Stimulated activated naive CD4-positive, alpha-beta T cell (primary cell): ENCODE results near the gene FUT8.

ENCODE experiments used
- DNase-seq, 6 experiments: peaks; one replicate each; lab custom pipeline; 2025; lab: John Stamatoyannopoulos, UW

The FUT8 gene

DNA sequence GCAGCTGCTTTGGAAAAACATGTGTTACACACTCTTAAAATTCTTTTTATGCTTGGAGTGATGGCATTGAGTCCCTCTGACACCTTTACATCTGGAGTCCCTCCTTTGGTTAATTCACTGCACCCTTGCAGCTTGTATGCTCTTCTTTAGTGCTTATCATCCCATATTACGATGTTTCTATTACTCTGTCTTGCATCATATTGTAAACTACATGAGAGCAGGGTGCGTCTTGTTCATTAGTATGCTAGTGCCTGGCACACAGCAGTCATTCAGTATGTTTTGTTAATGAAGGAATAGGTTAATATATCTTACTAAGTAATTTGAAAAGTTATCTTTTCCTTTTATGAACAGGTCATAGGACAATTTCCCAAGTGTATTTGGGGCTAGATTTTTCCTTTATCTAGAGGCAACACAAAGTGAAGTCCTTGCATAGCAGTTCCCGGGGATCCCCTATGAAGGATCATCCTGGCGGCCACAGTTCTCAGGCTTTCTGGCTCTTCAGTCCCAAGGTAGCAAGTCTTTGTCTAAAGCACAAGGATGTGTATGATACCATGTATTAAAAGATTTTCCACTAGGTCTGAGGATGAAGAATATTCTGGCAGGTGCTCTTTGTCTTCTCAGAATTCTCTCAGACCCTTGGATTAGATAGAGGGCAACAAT lies 363.8 kb downstream of the FUT8 start:
- no peak for DNase-seq

DNA sequence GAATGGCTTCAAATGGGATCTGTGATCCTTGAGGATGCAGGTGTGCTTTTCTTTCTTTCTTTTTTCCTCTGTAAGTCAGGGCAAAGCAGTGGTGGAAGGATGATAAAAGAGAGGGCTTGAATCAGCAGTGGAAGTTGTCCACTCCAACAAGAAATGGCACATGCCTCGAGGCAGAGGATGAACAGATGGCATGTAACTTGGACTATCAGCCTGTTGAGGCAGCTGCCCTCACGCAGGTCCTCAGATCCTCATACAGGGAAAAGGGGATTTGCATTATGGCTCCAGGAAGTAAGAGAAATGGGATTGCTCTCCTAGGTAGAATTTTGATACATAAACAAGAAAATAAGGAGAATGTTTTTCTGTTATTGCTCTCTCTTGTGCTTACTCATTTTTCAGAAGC lies 368.0 kb downstream of the FUT8 start:
- no peak for DNase-seq

DNA sequence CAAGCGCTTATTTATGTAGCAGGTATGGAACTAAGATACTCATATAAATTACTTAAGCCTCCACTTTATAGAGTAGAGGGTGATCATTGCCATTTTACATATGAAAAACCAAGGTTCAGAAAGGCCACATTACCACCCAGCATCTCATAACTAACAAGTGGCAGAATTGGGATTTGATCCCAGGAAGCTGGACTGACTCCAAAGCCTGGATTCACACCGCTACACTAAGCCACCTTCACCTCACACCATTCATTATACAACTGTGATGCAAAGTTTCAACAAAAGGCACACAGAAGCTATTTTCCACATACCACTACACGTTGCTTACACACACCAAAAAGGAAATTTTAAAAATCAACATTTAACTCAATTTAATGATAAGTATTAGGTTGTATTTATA lies 370.6 kb downstream of the FUT8 start:
- no peak for DNase-seq

DNA sequence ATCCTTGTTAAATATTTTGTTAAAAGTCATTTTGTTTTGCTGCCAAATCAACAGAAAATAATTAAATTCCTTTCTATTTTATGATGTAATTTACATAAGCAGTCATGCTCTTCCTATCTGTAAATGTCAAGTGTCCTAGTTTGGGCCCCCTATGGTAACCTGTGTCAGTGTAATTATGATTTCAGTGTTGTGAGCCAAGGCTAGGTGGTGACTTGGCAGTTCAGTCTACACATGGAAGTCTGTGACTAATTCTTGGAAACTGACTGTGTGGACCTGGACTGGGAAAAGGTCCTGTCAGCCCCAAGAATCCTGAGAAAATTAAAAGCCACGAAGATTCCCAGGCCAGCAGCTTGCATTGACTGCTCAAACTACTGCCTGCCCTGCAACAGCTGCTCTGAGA lies 371.0 kb downstream of the FUT8 start:
- DNase-seq: no peak

DNA sequence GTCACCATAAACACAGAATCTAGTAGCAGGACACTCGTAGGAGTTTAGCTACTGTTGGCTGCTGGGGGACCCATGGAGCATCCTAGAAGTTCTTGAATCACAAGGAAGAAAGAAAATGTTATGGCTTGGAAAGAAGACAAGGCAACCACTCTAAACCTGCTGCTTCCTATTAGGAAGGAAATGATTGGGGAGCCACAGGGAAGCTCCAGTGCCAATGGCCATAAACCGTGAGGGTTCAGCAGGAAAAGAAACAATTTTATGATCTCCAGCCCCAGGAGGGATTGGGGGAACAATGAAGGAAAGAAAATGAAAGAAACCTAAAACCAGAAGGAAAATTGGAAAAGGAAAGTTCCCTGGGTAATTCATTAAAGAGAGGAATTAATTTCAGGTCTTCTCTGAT lies 372.0 kb downstream of the FUT8 start:
- DNase-seq: no peak

DNA sequence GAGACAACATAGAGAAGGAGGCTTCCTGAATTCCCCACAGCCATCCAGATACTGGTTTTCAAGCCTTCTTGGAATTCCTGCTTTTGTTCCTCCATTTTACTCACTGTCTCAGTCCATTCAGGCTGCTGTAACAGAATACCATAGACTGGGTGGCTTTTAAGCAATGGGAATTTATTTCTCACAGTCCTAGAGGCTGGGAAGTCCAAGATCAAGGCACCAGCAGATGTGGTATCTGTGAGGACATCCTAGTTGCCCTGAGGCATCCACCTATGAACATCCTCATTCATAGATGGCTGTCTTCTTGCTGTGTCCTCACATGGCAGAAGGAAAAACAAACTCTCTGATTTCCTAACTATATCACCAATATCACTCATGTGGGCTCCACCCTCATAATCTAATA lies 374.9 kb downstream of the FUT8 start:
- no peak for DNase-seq

DNA sequence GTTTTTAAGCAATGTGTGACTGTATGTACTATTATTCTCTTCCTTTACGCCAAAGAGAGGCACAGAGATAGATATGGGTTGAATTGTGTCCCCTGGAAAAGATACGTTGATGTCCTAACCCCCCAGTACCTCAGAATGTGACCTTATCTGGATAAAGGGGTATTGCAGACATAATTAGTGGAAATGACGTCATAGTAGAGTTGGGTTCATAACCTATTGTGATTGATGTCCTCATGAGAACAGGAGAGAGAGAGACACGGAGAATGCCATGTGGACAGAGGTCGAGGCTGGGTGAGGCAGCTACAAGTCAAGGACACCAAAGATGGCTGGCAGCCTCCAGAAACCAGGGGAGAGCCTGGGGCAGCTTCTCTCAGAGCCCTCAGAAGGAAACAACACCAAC lies 376.3 kb downstream of the FUT8 start:
- DNase-seq: no peak

DNA sequence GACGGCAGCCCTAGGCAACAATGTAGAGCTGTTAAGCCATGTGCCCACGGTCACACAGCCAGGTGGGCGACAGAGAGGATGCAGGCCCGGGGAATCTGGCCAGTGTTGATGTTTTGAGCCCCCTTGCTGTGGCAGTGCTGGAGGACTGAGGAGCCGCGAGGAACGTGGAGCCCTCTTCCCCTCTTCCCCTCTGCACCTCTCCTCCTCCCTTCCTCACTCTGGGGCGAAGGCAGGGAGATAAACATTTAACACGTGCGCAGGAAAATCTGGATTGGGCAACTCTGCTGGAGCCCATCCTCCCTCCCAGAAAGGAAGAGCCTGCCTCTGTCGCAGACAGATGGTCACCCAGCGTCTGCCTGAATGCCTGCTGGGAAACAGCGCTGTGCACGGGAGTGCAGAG lies 376.8 kb downstream of the FUT8 start:
- DNase-seq: no peak

DNA sequence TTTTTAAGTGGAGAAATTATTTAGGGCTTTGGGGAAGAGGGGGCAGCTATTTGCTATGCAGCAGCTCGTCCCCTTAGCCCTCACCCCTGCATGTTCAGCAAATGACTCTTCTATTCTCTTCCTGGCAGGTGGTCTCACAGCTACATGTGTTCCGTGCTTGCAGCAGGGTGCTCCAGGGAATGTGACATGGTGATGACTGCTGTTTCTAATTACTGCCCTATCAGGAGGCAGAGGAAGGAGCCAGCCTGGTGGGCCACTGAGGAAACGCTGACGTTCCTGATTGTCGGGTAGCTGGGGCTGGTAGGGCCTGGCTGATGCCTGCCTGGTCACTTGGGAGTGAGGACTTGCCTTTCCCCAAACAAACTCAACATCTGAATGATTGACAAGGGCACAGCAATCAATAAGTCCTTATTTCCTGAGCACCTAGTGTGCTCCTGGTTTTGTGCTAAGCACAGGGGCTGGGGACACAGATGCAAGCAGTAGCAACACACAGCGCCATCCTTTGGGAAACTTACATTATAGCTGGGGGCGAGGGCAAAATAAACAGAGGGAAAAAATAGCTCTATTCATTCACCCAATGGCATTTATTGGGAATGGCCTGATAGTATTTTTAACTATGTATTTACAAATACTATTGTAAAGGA lies 377.8 kb downstream of the FUT8 start:
- no peak for DNase-seq

DNA sequence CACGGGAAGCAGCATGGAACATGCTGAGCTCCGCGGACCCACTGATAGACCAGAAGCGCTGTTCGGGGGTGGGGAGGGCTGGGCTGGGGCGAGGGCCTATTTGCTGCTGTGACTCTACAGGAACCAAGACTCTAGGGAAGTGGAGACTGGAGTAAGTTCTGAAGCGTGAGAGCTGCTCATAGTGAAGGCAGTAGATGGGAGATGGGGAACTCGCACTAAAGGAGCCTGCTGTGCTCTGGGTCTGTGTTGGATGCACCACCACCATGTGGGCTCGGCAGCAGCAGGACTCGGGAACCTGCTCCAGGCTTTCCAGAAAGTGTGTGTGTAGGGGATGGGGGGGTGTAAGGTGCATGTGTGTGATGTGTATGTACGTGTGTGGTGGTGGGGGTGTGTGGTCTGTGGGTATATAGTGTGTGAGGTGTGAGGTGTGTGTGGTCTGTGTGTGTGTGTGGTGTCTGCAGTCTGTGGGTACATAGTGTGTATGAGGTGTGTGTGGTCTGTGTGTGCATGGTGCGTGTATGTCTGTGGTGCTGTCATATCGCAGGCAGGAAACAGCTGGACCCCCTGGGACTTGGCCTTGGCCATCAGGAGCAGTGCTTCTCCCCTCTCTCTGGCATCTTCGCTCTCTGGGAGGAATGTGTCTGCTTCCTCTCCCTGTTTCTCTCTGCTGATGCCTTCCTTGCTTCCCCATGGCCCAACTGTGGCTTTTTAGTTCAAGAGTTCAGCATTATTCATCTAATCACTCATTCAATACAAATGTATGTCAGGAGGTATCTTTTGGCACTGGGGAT lies 378.9 kb downstream of the FUT8 start:
- DNase-seq: peak in 5 of 6 experiments; percentile 5 to 60 (median 27)

DNA sequence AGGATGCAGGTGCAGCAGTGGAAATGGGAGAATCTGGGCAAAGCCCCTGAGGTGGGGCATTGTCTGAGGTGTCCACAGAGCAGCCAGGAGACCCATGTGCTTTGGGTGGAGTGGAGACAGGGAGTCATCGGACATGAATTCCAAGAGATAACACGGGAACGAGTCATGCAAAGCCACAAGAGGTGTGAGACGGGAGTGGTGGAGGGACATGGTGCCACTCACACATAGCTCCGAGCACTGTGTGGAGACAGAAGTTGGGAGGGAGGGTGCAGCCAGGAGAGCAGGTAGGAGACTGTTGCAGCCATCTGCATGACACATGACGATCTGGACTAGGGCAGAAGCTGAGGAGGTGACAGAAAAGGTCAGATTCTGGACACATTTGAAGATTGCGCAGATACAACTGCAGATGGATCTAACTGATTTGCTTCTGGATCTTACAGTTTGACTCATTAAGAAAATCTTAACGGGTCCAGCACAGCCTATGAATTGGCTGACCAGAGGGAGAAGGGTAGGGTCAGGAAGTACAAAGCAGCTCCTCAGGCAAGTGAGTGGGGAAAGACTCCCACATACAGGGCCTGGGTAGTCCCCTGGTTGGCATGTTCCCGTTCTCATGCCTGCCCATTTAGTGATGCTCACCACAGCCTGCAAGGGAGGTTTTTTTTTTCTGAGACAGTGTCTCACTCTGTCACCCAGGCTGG lies 379.8 kb downstream of the FUT8 start:
- no peak for DNase-seq
